ENCODE data around the gene RTN4R. TPM values are rescaled to one million over a fixed set of nuclear protein-coding genes. Genes with fewer than 3 reads are reported as not detected.

RTN4R gene
- total RNA-seq, 1 experiment from 2014 or later = 12.2 TPM

- Histone ChIP-seq H4K20me1 (ENCODE audit: low read length) (no peaks in the 10 kb centered on the region), H3K27me3 (ENCODE audit: low read length) (no peaks in the 10 kb centered on the region), H3K9ac (ENCODE audit: low read length) (no peak overlapping the region), H3K9me3 (ENCODE audit: low read length) (no peaks in the 10 kb centered on the region), H3K4me1 (ENCODE audit: insufficient read depth, low read length) (no peaks in the 10 kb centered on the region), H3K79me2 (ENCODE audit: low read length) (no peaks in the 10 kb centered on the region), H3K4me2 (ENCODE audit: low read length) (no peak overlapping the region), H3K9me2 (replicated peaks; ENCODE audit: low read length) (no peaks in the 10 kb centered on the region), H3K36me3 (ENCODE audit: low read depth, low read length) (no peaks in the 10 kb centered on the region), H3F3A (ENCODE audit: low read length, unreplicated experiment) (no peaks in the 10 kb centered on the region), H2AFZ (ENCODE audit: low read length) (no peak overlapping the region), H3K27ac (ENCODE audit: low read length) (no peak overlapping the region), H3K4me3 (ENCODE audit: low read length) (no peak overlapping the region)
- ATAC-seq = no peak
- BruUV-seq (replicated peaks) = no TSS peak
- TF ChIP-seq CTCF (conservative IDR thresholded peaks at IDR 0.05; ENCODE audit: low read depth, low read length) (no peak), EZH2 (IDR thresholded peaks at IDR 0.05; ENCODE audit: low read length, unreplicated experiment) (no peak), EZH2phosphoT487 (IDR thresholded peaks at IDR 0.05; ENCODE audit: borderline replicate concordance, low read length) (no peak)
- ChIA-PET CTCF (no interaction called here), POLR2A (ENCODE audit: unreplicated experiment) (no interaction called here)
- intact Hi-C loops (cut with micrococcal nuclease) = no loop called here
- DNase-seq = no peak
Measured at GRCh38 chr22:20291604-20292063, 23.5 kb upstream of the RTN4R start.

DNA sequence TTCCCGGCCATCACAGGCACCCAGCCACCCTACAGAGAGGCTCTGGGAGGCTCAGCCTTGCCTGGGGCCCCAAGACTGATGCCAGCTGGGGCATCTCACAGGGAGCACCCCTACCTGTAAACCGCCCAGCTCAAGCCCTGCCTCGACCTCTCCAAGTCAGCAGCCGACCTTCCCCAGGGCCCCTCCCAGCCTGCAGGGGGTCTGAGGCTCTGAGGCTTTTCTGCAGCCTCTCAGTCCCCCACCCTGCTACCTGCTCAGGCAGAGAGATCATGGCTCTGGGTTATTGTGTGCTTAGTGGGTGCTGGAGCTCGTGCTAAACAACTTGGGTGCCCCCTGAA is 23.1 kb upstream of the RTN4R start:
- Histone ChIP-seq H3K9ac (ENCODE audit: low read length) (no peak overlapping the region), H3K4me1 (ENCODE audit: insufficient read depth, low read length) (no peaks in the 10 kb centered on the region), H3K79me2 (ENCODE audit: low read length) (no peaks in the 10 kb centered on the region), H3K9me3 (ENCODE audit: low read length) (no peaks in the 10 kb centered on the region), H3K36me3 (ENCODE audit: low read depth, low read length) (no peaks in the 10 kb centered on the region), H3K27me3 (ENCODE audit: low read length) (no peaks in the 10 kb centered on the region), H4K20me1 (ENCODE audit: low read length) (no peaks in the 10 kb centered on the region), H3K4me2 (ENCODE audit: low read length) (no peak overlapping the region), H3K4me3 (ENCODE audit: low read length) (no peak overlapping the region), H3K27ac (ENCODE audit: low read length) (no peak overlapping the region), H3F3A (ENCODE audit: low read length, unreplicated experiment) (no peaks in the 10 kb centered on the region), H2AFZ (ENCODE audit: low read length) (no peak overlapping the region), H3K9me2 (replicated peaks; ENCODE audit: low read length) (no peaks in the 10 kb centered on the region)
- no peak for DNase-seq
- POLR2A ChIA-PET (ENCODE audit: unreplicated experiment) = no interaction called here
- no TSS peak for BruUV-seq (replicated peaks)
- TF ChIP-seq EZH2phosphoT487 (IDR thresholded peaks at IDR 0.05; ENCODE audit: borderline replicate concordance, low read length) = no peak
- no peak for TF ChIP-seq EZH2 (IDR thresholded peaks at IDR 0.05; ENCODE audit: low read length, unreplicated experiment)
- TF ChIP-seq CTCF (conservative IDR thresholded peaks at IDR 0.05; ENCODE audit: low read depth, low read length) = no peak
- intact Hi-C loops (cut with micrococcal nuclease) = no loop called here
- ATAC-seq = no peak
- CTCF ChIA-PET = no interaction called here

DNA sequence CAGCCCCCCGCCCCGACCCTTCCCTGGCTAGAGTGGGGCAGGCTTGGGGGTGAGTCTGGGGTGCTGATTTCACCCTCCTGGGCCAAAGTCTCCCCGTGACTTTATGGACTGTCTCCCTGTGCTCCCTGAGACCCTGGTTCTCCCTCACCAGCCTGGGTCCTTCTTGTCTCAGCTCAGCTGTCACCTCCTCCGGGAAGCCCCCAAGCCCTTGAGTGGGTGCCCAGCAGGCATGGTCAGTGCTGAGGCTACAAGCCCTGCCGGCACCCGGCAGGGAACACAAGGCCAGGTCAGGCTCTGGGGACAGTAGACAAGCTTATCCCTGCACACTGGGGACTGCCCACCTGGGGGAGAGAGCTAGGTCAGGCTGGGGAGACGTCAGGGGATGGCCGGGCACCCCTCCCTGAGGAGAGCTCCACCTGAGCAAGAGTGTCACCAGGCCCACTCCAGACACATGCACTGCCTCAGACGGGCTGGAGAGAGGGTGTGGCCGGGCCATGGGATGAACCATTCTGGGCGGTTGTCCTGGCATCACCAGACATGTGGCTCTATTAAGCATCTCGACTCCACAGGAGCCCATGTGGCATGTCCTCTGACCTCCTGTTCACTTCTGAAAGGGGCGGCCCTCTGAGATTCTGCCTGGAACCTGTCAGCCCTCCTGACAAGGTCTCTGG is 22.6 kb upstream of the RTN4R start:
- no peak overlapping the region for H3K4me2 ChIP-seq (ENCODE audit: low read length)
- H3K27ac ChIP-seq (ENCODE audit: low read length) = no peak overlapping the region
- H4K20me1 ChIP-seq (ENCODE audit: low read length) = no peaks in the 10 kb centered on the region
- H3K4me1 ChIP-seq (ENCODE audit: insufficient read depth, low read length) = no peaks in the 10 kb centered on the region
- no peak overlapping the region for H3K9ac ChIP-seq (ENCODE audit: low read length)
- H3K27me3 ChIP-seq (ENCODE audit: low read length) = no peaks in the 10 kb centered on the region
- no peaks in the 10 kb centered on the region for H3K79me2 ChIP-seq (ENCODE audit: low read length)
- DNase-seq (no peak), ATAC-seq (no peak)
- no peaks in the 10 kb centered on the region for H3F3A ChIP-seq (ENCODE audit: low read length, unreplicated experiment)
- H2AFZ ChIP-seq (ENCODE audit: low read length) = no peak overlapping the region
- ChIA-PET CTCF (no interaction called here), POLR2A (ENCODE audit: unreplicated experiment) (no interaction called here)
- no peaks in the 10 kb centered on the region for H3K36me3 ChIP-seq (ENCODE audit: low read depth, low read length)
- H3K9me2 ChIP-seq (replicated peaks; ENCODE audit: low read length) = no peaks in the 10 kb centered on the region
- no peaks in the 10 kb centered on the region for H3K9me3 ChIP-seq (ENCODE audit: low read length)
- no peak for TF ChIP-seq CTCF (conservative IDR thresholded peaks at IDR 0.05; ENCODE audit: low read depth, low read length)
- TF ChIP-seq EZH2phosphoT487 (IDR thresholded peaks at IDR 0.05; ENCODE audit: borderline replicate concordance, low read length) = no peak
- TF ChIP-seq EZH2 (IDR thresholded peaks at IDR 0.05; ENCODE audit: low read length, unreplicated experiment) = no peak
- intact Hi-C loops (cut with micrococcal nuclease) = no loop called here
- no peak overlapping the region for H3K4me3 ChIP-seq (ENCODE audit: low read length)
- no TSS peak for BruUV-seq (replicated peaks)

Measured in PC-3 (cell line).